Measurements from ENCODE around the gene CLEC16A.
"Not testable (repeated sequence)": the region's sequence is repeated elsewhere in the genome, so short reads cannot be mapped to it uniquely, and the experiment has no call there.

Gene CLEC16A

DNA sequence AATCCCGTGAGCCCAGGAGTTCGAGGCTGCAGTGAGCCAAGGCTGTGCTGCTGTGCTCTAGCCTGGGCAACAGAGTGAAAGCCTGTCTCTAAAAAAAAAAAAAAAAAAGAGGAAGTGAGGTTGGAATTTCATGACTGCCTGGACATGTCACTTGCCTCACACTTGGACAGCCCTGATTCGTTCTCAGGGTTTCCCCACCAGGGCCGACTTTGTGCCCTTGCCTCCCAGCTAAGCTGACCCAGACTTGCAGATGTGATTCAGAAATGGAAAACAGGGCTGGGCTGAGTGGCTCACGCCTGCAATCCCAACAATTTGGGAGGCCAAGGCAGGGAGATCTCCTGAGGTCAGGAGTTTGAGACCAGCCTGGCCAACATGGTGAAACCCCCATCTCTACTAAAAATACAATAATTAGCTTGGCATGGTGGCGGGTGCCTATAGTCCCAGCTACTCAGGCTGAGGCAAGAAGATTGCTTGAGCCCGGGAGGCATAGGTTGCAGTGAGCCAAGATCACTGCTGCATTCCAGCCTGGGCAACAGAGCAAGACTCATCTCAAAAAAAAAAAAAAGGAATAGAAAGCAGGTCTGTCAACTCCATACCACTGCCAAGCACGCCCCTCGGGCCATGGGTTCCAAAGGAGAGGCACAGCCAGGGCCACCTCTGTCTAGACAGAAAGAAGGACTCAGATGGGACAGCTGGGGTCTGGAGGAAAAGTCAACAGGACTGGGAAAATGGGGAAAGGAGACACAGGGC, 264.7 kb downstream of the CLEC16A start:
- no peak for FAIRE-seq

DNA sequence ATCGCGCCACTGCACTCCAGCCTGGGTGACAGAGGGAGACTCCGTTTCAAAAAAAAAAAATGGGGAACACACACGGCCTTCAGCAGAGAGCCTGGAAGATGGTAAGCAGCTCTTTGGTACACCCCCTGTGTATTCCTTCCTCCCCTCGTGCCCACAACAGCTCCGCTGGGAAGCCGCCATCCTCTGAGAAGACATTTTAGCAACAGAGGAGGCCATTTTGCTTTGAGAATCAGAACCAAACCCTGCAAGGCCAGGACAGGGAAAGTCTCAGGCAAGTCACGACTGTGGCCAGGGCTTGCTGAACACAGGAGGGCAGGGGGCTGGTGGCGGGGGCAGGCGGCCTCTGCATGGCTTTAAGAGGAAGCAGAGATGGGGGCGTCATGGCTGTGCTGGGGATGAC, 265.9 kb downstream of the CLEC16A start:
- FAIRE-seq, result no peak

DNA sequence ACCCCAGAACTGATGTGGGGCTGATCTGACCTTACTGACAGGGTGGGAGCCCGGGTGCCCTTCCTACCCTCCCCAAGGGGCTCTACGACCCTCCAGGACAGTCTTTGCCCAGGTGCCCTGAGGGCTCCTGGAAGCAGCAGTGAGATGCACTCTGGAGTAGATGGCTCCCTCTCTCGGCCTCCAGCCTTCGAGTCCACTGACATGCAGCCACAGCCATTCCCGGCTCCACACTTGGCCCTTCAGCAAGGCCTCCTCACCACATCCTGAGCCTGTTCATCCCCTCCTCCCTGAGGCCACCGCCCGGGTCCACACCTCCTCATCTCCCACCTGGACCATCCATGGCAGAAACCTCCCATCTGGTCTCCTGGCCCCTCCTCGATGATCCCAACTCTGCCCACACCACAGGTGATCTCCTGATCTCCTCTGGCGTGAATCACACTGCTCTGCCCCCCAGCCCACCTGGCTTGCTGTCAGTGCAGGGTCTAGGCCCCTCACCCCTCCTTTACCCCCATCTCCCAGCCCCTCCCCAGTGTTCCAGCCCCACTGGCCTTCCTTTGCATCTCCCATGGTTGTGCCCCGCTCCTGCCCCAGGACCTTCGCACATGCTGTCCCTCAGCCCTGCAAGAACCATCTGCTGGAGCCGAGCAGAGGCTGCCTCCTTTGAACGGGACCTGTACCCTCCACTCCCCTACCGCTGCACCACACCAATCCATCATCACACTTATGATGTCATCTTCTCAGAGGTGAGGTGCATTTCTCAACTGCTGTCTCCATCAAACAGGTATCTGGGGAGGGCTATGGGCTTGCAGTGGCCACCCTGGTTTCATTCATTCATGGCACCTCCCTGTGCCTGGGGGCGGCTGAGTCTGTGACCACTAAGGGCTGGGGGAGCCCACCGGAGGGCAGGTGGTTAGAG, 267.0 kb downstream of the CLEC16A start:
- FAIRE-seq, result no peak

DNA sequence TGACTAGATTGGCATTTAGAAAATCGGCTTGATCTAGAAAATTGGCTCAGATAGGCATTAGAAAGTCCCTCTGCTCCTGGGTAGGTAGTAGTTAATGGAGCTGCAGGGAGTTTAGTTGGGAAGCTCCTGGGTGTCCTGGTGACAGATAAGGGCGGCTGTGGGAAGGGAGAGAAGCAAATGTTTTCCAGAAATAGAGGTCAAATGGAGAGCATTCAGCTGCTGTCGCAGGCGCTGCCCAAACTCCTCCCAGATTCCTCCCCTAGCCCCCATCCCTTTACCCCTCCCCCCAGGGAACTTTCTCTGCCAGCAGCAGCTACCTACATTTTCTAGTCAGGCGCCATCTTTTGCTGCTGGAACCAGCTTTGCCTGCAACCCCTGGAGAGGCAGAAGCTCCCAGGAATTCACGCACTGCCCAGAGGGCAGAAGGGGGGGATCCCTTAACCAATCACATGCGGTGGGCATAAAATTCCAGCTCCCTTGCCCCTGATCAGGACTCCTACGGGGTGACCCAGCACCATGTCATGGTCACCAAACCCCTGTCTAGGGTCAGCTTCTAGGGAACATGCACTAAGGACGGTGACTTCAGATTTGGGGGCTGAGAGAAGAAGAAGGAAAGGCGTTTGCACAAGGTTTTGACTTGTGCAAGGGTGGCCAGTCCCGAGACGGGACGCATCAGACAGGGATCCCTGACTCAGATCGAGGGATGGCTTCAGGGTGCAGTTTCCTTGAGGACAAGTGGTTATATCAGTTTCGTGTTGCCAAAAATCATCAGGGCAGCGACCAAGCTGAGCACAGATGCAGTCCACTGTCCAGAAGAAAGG, 267.8 kb downstream of the CLEC16A start:
- no peak for FAIRE-seq

DNA sequence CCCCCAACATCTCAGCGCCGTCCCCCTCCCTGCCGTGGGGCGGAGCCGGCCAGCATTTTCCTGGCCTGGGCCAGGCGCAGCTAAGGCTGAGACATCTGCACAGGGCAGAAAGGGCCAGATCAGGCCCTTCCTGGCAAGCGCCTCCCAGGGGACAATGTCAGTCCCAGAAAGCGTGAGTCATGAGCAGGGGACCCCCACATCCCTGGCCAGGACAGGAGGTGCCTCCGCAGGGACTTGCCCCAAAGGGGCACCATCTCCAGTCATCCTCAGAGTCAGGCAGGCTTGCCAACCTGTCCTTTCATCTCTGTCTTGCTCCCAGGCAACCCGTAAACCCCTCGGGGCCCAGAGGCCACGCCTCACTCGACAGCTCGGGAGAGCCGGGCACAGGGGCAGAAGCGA, 268.4 kb downstream of the CLEC16A start:
- FAIRE-seq, result no peak

DNA sequence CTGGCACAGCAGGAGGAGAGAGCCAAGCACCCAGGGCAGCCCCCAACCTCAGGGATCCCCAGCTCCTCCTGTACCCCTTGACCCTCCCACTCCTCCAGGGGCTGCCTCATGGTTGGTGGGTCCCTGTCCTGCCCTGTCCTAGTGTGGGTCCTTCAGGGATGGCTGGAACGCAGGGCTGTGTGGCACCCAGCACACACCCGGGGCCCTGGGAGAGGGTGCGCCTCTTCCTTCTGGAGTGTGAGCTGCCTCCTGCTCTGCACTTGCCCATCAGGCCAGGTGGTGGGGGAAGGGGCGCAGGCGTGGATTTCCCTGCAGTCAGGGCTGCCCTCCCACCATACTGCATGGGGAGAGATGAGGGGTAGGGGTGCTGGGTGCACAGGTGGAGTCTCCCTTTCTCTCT, 269.0 kb downstream of the CLEC16A start:
- no peak for FAIRE-seq

DNA sequence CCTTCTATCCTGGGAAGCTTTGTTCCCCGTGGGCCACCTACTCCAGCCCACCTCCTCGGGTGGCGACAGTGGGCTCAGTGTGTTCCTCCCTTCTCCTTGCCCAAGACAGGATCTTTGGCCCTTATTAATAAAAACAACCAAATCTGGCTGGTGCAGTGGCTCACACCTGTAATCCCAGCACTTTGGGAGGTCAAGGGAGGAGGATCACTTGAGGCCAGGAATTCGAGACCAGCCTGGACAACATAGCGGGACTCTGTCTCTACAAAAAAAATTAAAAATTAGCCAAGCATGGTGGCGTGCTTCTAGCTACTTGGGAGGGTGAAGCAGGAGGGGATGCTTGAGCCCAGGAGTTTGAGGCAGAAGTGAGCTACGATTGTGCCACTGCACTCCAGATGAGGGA, 269.4 kb downstream of the CLEC16A start:
- no peak for FAIRE-seq

DNA sequence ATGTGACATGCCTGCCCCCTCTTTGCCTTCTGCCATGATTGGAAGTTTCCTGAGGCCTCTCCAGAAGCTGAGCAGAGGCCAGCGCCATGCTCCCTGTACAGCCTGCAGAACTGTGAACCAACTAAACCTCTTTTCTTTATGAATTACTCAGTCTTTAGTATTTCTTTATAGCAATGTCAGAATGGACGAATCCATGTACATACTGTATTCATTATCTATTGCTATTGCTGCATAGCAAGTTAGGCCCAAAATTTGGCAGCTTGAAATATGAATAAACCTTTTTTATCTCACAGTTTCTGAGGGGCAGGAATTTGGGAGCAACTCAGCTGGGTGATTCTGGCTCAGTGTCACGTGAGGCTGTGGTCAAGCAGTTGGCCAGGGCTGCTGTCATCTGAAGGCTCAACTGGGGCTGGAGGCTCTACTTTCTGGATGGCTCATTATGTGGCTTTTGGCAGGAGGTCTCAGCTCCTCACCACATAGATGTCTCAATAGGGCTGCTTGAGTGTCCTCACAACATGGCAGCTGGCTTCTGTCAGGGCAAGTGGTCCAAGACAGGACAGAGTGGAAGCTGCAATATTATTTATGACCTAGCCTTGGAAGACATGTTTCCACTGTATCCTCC, 271.7 kb downstream of the CLEC16A start:
- no peak for FAIRE-seq

DNA sequence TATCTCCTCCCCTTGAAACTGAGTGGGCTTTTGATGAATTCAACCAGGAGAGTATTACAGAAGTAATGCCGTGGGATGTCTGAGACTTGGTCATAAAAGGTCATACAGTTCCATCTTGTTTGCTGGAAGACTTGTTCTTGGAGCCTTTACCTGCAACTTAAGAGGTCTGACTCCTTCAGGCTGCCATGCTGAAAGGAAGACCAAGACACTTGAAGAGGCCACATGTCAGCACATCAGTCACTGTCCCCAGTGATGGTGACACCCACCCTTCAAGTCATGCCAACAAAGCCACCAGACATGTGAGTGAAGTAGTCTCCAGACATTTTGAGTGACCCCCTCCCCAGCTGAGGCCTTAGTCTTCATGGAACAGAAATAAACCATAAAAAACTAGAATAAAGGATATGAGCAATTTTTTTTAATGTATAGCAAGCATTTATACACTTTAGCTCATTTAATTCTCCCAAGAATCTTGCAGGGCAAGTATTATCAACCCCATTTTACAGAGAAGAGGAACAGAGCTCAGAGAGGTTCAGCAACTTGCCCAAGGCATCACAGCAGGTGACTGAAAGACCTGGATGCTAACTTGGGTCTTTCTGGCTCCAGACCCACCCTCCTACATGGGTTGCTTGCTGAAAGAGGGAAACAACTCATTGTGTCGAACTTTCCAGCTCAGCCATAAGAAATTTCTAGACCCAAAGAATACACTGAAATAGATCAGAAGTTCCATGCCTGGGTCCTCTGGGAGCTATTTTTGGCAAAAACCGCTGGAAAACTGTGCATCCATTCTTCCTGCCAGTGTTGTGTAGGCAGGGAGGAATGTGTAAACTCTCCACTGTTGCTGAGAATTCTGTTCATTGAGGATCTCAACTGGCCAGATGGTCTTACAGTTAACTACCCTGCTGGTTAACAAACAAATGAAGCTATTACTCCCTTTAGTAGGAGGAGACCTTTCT, 273.6 kb downstream of the CLEC16A start:
- FAIRE-seq, result no peak

DNA sequence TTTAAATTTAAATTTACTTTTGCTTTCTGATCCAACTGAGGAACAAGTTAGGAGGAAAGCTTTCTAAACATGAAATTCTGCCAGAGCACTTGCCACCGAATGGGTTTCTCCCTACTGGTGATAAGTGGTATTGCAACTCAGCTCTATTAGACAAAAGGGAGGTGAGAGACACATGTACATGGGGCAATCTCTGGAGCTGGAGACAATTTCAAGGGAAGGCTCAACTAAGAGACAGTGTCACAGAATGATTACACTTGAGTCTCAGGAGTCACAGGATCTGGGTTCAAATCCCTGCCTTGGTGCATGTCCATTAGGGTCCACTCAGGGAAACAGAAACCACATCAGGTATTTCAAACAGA, 274.2 kb downstream of the CLEC16A start:
- FAIRE-seq, result no peak

DNA sequence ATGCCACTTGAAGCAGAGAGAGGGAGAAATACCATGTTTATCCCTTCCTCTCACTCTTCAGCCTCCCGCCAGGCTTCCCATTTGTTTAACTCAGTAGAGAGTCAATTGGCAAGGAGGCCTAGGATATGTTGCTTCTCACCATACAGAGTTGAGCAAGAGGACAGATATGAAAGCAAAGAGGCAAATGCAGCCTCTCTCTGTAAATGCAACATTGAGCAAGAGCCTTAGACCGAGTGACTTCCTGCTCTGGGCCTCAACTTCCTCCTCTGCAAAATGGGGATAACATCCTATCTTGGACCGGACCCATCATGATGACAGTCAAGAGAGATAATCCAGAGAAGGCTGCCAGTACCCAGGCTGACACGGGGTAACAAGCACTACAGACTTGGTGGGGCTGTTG, 274.8 kb downstream of the CLEC16A start:
- FAIRE-seq, result no peak

DNA sequence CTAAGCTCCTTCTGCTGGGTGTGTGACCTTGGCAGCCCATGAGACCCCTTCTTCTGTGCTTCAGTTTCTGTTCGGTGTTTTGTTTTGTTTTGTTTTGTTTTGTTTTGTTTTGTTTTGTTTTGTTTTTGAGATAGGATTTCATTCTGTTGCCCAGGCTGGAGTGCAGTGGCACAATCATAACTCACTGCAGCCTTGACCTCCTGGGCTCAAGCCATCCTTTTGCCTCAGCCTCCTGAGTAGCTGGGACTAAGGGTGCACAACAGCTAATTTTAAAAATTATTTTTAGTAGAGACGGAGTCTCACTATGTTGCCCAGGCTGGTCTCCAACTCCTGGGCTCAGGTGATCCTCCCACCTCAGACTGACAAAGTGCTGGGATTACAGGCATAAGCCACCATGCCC, 276.1 kb downstream of the CLEC16A start:
- not testable (repeated sequence) for FAIRE-seq

DNA sequence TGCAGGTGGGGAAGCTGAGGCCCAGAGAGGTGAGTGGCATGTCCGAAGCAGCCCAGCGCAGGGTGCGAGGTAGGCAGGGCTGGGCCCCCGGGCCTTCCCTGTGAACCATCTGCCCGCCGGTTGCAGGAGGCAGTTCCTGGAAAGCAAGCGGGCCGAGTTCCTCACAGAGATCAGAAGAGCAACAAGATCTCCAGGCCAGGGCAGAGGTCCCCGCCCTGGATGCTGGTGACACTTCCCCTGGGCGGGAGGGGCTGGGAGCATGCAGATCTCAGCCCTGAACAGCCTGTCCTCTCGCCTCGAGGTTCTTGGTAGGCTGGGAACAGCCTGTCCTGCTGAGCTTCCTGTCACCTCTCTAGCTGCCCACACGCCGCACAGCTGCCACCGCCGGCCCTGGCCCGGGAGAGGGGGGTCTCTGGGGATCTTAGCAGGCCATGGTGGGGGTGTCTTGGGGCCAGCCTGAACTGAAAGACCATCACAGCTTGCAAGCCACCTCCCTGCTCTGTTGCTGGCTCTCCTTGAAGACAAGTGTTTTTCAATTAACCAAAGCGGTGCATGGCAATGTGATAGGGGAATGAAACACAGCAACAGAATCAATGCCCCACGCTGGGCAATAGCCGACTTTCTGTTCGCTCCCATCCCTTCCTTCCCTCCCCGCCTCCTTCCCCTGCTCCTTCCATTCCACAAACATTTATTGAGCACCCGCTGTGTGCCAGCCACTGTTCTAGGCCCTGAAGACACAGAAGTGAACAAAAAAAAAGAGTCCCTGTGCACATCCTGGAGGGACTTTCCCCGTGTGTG, 279.9 kb downstream of the CLEC16A start:
- FAIRE-seq, result no peak

DNA sequence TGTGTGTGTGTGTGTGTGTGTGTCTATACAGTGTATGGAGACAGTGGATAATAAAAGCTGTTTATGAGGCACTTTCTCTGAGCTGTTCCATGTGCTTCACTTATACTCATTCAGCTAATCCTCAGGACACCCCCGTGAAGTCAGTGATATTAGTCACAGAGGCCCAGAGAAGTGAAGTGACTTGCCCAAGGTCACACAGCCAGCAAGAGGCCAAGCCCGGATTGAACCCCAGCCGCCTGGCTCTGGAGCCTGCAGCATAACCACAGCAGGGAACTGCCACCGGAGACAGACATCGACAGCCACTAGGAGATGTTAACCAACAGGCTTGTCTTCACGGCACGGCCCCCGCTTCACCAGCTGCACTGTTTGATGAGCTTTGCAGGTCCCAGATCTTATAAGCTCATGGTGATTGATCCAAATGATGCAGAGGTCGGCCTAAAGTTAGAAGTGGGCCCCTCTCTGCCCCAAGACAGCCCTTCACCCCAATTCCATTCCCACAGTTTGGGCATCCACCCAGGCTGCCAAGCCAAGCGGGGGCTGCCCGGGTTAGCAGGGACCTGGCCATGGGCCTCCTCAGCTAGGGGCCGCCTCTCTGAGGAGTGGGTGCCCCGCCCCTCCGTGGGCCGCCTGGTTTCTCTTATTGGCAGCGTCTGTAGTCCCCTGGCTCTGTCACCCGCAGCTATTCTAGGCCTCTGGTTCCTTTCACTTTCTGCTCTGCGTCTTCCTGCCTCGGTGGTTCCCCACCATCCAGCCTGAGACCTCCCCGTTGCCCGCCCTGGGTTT, 280.7 kb downstream of the CLEC16A start:
- FAIRE-seq, result no peak

DNA sequence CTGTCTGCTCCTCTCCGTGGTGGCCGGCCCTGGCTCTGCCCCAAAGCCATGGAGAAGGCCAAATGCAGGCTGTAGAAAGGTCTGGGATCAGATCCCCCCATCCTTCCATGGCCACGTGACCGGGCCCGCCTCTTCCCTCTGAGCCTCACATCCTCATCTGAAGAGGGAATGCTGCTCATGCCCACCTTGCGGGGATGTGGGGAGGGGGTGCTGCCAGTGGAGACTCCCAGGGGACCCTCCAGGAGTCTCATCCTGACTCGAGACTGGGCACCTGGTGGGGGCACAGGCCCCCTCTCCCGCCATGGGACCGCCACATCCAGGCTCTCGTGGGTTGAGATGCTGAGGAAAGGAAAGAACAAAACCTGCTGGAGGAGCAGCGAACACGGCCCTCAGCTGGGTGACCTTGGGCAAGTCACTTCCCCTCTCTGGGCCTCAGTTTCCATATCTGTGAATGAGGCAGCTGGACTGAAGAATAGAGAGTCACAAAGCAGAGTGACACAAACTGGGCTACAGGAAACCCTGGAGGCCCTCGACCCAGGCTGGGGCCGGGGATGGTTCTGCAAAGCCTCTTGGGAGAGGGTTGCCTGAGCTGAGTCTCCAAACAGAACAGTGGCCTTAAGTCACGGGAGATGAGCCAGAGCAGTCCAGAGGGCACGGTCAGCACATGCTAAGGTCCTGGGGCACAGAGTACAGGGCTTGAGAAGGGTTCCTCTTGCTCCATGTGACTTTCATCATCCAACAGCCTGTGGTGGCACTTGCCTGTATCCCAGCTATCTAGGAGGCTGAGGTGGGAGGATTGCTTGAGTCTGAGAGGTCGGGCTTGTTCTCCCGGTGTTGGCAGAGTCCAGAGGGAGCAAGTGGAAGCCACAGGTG, 281.5 kb downstream of the CLEC16A start:
- FAIRE-seq, result no peak

DNA sequence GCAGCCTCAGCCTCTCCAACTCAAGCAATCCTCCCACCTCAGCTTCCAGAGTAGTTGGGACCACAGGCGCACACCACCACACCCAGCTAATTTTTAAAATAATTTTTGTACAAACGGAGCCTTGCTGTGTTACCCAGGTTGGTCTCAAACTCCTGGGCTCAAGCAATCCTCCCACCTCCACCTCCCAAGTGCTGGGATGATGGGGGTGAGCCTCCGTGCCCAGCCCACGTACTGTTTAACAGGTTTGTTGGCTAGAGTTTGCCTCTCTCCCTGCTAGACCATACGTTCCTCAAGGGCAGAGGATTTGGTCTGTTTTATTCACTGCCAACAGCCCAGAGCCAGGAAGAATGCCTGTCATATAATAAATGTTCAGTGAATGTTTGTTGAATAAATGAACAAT, 285.1 kb downstream of the CLEC16A start:
- no peak for FAIRE-seq

DNA sequence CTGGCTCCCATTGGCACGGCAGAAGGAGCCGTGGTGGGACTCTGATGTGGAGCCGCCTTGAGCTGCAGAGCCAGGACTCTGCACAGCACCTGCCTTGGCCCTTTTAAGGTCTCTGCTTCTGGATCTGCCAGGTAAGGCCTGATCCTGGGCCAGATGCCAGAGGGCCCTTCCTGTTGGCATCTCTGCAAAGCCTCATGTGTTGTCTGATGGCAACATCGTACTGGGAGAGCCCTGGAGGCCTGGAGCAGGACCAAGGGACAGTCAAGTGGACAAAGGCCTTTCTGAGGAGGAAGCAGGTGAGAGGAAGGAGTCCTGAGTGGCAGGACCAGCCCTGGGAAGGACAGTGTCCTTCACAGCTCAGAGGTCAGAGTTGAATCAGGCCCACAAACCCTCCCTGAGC, 285.5 kb downstream of the CLEC16A start:
- FAIRE-seq, result no peak

DNA sequence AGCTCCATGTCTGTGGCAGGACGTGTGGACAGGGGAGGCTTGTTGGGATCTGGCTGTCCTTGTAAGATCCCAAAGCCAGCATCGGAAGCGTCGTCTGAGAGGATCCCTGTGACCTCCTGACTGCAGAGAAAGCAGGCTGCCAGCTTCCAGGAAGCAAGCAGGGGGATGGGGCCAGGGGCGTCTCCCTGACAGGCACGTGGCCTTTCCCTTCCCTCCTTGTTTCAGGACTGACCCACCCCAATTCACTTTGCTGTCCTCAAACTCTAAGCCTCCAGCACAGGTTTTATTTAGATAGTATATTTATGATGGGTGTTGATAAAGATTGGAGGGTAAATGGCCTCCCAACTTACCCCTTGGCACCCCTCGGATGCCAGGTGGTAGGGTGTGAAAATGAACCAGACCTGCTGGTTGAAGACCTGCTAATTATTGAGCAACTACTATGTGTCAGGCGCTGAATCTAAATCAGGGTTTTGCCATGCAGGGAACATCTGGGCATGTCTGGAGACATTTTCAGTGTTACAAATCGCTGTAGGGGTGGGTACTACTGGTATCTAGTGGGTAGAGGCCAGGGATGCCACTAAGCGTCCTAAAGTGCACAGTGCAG, 287.1 kb downstream of the CLEC16A start:
- FAIRE-seq, result no peak

Measured in G401.6 (cell line).